ENCODE measurements around the gene CCDC40. TPM values are rescaled to one million over a fixed set of nuclear protein-coding genes. Genes with fewer than 3 reads are reported as not detected.

The CCDC40 gene
- total and polyA plus RNA-seq, 10 of the 15 experiments (the other 5 are each of a cell fraction or from before 2014, with no cell fraction given), result 0.06 to 0.10 TPM; not detected in 8

GRCh38 chr17:80146121-80147034 lies 109.9 kb downstream of the CCDC40 start (continued):
- no peak for TF ChIP-seq ZBTB33 (IDR thresholded peaks at IDR 0.05)
- no peak for TF ChIP-seq PAX8 (IDR thresholded peaks at IDR 0.05)
- TF ChIP-seq SIX5 (IDR thresholded peaks at IDR 0.05; ENCODE audit: low read depth, low read length, severe bottlenecking), result no peak
- TF ChIP-seq BHLHE40 (IDR thresholded peaks at IDR 0.05; ENCODE audit: borderline replicate concordance in 1 of 2, low read depth in 2 of 2, low read length in 1 of 2), result no peak
- TF ChIP-seq MTA3 (IDR thresholded peaks at IDR 0.05; ENCODE audit: borderline replicate concordance, low read length), result no peak
- TF ChIP-seq ZNF592 (IDR thresholded peaks at IDR 0.05), result no peak
- TF ChIP-seq, protein P1, sequence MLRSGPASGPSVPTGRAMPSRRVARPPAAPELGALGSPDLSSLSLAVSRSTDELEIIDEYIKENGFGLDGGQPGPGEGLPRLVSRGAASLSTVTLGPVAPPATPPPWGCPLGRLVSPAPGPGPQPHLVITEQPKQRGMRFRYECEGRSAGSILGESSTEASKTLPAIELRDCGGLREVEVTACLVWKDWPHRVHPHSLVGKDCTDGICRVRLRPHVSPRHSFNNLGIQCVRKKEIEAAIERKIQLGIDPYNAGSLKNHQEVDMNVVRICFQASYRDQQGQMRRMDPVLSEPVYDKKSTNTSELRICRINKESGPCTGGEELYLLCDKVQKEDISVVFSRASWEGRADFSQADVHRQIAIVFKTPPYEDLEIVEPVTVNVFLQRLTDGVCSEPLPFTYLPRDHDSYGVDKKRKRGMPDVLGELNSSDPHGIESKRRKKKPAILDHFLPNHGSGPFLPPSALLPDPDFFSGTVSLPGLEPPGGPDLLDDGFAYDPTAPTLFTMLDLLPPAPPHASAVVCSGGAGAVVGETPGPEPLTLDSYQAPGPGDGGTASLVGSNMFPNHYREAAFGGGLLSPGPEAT (IDR thresholded peaks at IDR 0.05; ENCODE audit: low read depth), result no peak
- TF ChIP-seq TCF12 (IDR thresholded peaks at IDR 0.05; ENCODE audit: low read depth, low read length), result 0 out of 2 replicates have a peak, but pooled peaks have one; percentile 30
- TF ChIP-seq CREM (IDR thresholded peaks at IDR 0.05; ENCODE audit: low read depth), result no peak
- TF ChIP-seq HDGF (IDR thresholded peaks at IDR 0.05), result no peak
- TF ChIP-seq SP1 (IDR thresholded peaks at IDR 0.05; ENCODE audit: low read depth, low read length), result no peak
- no peak for TF ChIP-seq SREBF1 (IDR thresholded peaks at IDR 0.05; ENCODE audit: low read length)
- TF ChIP-seq NFIC (IDR thresholded peaks at IDR 0.05; ENCODE audit: low read depth, low read length), result no peak
- TF ChIP-seq, protein P2, sequence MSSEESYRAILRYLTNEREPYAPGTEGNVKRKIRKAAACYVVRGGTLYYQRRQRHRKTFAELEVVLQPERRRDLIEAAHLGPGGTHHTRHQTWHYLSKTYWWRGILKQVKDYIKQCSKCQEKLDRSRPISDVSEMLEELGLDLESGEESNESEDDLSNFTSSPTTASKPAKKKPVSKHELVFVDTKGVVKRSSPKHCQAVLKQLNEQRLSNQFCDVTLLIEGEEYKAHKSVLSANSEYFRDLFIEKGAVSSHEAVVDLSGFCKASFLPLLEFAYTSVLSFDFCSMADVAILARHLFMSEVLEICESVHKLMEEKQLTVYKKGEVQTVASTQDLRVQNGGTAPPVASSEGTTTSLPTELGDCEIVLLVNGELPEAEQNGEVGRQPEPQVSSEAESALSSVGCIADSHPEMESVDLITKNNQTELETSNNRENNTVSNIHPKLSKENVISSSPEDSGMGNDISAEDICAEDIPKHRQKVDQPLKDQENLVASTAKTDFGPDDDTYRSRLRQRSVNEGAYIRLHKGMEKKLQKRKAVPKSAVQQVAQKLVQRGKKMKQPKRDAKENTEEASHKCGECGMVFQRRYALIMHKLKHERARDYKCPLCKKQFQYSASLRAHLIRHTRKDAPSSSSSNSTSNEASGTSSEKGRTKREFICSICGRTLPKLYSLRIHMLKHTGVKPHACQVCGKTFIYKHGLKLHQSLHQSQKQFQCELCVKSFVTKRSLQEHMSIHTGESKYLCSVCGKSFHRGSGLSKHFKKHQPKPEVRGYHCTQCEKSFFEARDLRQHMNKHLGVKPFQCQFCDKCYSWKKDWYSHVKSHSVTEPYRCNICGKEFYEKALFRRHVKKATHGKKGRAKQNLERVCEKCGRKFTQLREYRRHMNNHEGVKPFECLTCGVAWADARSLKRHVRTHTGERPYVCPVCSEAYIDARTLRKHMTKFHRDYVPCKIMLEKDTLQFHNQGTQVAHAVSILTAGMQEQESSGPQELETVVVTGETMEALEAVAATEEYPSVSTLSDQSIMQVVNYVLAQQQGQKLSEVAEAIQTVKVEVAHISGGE (CRISPR knock-in tag; IDR thresholded peaks at IDR 0.05), result no peak
- no peak; the same call in 1 of the 2 replicates for TF ChIP-seq POLR2A (IDR thresholded peaks at IDR 0.05; ENCODE audit: low read depth, low read length)
- TF ChIP-seq ESRRA (IDR thresholded peaks at IDR 0.05; ENCODE audit: low read length), result no peak
- TF ChIP-seq CBX3 (IDR thresholded peaks at IDR 0.05; ENCODE audit: borderline replicate concordance, low read depth), result no peak
- peak; percentile 54 for TF ChIP-seq BACH1 (IDR thresholded peaks at IDR 0.05; ENCODE audit: borderline replicate concordance)
